Measurements from ENCODE around the gene HNRNPA1.

The HNRNPA1 gene

DNA sequence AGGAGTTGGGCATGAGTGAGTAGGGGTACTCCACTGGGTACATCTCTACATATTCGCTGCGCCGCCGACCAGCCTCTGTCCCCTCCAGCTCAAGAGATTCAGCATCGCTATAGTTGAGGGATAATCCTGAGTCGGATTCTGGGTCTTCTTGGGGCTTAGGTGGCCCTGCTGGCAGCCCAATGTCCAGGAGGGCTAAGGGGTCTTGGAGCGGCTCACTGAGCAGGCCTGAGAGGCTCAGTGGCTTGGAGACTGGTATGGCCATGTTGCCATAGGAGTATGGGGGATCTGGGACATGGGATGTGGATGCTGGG, 12.4 kb downstream of the HNRNPA1 start:
- TF ChIP-seq, protein P1, sequence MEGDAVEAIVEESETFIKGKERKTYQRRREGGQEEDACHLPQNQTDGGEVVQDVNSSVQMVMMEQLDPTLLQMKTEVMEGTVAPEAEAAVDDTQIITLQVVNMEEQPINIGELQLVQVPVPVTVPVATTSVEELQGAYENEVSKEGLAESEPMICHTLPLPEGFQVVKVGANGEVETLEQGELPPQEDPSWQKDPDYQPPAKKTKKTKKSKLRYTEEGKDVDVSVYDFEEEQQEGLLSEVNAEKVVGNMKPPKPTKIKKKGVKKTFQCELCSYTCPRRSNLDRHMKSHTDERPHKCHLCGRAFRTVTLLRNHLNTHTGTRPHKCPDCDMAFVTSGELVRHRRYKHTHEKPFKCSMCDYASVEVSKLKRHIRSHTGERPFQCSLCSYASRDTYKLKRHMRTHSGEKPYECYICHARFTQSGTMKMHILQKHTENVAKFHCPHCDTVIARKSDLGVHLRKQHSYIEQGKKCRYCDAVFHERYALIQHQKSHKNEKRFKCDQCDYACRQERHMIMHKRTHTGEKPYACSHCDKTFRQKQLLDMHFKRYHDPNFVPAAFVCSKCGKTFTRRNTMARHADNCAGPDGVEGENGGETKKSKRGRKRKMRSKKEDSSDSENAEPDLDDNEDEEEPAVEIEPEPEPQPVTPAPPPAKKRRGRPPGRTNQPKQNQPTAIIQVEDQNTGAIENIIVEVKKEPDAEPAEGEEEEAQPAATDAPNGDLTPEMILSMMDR (IDR thresholded peaks at IDR 0.05) = no peak
- H3K4me3 ChIP-seq = no peak overlapping the region
- no peak overlapping the region for H3K27ac ChIP-seq
- no peak for DNase-seq (ENCODE audit: low spot score)

DNA sequence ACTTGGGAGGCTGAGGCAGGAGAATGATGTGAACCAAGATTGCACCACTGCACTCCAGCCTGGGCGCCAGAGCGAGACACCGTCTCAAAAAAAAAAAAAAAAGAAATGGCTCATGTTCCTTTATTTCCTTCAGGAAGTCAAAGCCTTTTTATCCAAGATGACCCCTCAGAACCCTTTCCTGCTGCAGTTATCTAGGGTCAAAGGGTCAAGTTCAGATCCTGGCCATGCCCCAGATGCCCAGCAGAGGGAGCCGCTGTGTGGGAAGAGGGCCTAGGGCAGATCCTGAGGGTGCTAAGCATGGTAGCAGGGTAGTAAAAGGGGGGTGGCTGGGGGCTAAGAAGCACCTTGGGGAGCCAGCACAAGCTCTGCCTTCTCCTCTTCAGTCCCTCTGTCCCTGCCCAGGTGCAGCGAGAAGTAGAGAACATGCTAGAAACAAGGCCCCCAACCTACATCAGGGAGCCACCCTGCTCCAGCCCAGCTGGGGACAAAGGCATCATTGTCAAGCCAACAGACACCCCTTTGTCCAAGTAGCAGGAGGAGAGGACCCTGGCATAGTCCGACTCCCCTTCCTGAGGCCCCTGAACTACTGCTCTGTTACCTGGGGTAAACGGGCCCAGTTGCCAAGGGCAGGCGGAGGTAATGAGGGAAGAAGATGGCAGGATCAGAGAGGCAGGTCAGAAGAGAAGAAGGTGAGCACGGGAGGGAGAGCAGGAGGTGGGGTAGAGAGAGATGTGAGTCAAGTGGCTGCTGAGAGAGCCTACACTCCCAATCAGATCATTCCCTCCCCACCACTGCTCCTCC, 13.8 kb downstream of the HNRNPA1 start:
- Histone ChIP-seq H3K4me3 (no peak overlapping the region), H3K27ac (no peak overlapping the region)
- no peak for DNase-seq (ENCODE audit: low spot score)
- TF ChIP-seq, protein P1 (IDR thresholded peaks at IDR 0.05) = peak; percentile 41

DNA sequence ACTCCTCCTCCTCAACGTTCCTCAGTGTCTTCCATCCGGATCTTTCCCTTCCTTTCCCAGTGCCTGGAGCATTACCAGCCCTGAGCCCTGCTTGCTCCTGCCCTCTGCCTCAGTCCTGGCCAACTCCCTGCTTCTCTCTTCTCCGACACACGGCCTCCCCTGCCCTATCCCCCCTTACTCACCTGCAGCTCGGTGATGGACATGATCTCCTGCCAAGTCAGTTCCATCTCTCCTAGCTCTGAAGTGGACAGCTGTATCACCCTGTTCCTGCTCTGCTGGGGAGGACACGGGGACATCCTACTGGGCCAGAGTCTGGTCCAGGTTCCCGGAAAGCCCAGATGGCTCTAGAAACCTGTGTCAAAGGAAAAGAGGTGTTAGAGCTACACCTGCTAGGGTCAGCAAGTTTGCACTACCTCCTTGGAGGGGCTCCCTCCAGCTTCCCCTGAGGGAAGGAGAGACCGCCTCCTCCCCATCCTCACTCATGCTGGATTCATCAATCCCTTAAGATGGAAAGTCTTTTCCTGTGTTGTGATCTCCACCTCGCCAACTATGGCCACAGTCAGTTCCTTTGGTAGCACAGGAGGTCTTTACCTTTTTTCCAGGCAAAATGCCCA, 14.5 kb downstream of the HNRNPA1 start:
- DNase-seq (ENCODE audit: low spot score) = no peak
- no peak overlapping the region for H3K4me3 ChIP-seq
- TF ChIP-seq, protein P1 (IDR thresholded peaks at IDR 0.05) = no peak
- no peak overlapping the region for H3K27ac ChIP-seq

DNA sequence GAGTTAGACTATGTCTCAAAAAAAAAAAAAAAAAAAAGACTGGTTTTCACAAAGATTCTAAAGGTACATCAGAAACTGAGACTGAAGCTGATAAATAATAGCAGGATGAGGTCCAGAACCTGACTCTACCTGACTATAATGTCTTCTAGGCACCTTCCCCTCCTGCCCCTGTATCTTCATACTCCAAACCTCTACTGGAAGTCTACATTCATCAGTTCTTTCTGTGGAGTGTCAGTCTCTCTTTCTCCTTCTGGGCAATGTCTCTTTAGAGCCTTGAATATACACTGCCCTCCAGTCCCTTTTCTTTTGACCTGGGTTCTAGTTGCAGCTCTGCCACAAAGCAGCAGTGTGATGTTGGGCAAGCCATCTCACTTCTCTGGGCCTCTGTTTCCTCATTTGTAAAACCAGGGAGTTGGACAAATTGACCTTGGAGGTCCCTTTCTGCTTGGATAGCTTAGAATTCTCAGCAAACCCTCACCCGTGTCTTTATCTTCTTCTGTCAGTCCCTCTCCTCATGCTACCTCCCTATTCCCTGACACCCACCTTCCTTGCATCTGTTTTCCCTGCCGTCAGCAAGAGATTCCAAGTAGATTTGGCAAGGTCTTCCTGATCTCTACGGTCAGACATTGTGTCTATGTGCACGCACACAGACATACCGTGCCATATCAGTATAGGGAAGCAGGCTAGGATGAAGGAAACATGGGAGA, 16.0 kb downstream of the HNRNPA1 start:
- no peak for DNase-seq (ENCODE audit: low spot score)
- Histone ChIP-seq H3K4me3 (no peak overlapping the region), H3K27ac (no peak overlapping the region)
- TF ChIP-seq, protein P1 (IDR thresholded peaks at IDR 0.05) = no peak

DNA sequence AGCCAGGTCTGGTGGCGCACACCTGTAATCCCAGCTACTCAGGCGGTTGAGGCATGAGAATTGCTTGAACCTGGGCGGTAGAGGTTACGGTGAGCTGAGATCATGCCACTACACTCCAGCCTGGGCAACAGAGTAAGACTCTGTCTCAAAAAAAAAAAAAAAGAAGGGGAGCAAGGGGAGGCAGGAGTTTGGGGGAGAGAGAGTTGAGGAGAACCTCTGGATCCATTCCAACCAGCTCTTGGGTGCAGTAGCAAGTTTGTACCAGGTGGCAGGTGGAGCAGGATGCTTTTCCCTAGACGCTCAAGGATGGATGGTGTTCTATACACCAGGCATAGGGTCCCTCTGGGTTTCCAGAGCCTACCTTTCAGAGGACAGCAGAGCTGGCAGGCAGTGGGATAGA, 18.4 kb downstream of the HNRNPA1 start:
- Histone ChIP-seq H3K27ac (no peak overlapping the region), H3K4me3 (no peak overlapping the region)
- no peak for DNase-seq (ENCODE audit: low spot score)
- TF ChIP-seq, protein P1 (IDR thresholded peaks at IDR 0.05) = no peak

DNA sequence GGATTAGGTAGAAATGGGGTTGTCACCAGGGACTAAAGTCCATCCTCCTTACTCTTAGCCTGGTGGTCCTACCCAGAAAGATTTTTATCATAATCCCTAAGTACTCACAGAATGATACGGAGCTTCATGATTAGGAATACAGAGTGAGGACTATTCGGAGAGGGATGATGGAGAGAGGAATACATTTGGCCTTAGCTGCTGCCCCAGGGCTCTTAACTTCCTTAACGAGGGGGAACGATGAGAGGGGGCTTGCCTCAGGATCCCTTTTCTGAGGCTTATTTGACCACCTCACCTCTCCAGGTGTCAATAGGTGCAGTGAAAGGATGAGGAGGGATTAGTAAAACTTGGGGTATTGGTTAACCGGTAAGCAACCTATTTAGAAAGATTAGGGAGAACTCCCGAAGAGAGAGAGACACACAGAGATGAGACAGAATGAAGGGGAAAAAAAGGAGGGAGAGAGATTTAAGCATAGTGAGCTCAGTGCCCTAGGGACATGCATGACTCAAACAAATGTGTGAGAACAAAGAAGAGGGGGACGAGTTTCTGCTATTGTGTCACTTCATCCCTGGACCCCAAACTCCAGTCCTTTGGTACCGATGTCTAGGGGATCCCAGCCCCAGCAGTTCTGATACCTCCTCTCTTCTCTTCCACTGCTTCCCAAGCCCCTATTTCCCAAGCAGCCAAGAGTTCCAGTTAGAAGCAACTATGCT, 19.1 kb downstream of the HNRNPA1 start:
- TF ChIP-seq, protein P1 (IDR thresholded peaks at IDR 0.05) = no peak
- DNase-seq (ENCODE audit: low spot score) = no peak
- no peak overlapping the region for H3K27ac ChIP-seq
- no peak overlapping the region for H3K4me3 ChIP-seq

Data from coronary artery (tissue), 2 donors.